Erythroblast (primary cell): ENCODE data around the gene ERP27.

ENCODE experiments used
- DNase-seq, 2 experiments: peaks; one replicate each; lab custom pipeline; 2025; lab: John Stamatoyannopoulos, UW
- GATA1 ChIP-seq: IDR thresholded peaks from 2 replicates; pipeline ENCODE4 v1.6.1; 2011; ENCODE audit warnings: low read depth, mild to moderate bottlenecking, control low read depth, low read length, moderate library complexity
- POLR2A ChIP-seq: IDR thresholded peaks from 2 replicates; pipeline ENCODE4 v1.6.1; 2011; ENCODE audit warnings: mild to moderate bottlenecking, low read length

The ERP27 gene

GRCh38 chr12:14871886-14872285 lies 66.5 kb downstream of the ERP27 start:
- TF ChIP-seq GATA1: no peak
- TF ChIP-seq POLR2A: no peak
- no peak for DNase-seq

DNA sequence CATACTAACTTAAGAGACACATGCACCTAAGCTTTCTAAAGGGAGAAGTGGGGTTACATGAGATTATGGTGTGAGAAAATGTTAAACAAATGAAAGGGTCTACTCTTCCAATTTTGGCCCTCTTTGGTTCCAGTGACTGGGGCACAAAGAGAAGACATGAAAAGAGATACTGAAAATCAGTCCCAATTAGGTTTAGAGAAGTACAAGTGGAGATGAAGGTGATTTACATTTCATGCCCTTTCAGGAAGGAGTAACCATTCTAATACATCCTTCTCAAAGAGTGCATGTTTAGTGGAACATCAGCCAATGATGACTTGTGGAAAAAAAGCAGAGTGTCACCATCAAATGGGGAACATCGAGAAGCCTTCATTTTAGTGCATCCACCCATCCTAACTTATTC lies 67.1 kb downstream of the ERP27 start:
- TF ChIP-seq POLR2A (no peak), GATA1 (no peak)
- DNase-seq: no peak

DNA sequence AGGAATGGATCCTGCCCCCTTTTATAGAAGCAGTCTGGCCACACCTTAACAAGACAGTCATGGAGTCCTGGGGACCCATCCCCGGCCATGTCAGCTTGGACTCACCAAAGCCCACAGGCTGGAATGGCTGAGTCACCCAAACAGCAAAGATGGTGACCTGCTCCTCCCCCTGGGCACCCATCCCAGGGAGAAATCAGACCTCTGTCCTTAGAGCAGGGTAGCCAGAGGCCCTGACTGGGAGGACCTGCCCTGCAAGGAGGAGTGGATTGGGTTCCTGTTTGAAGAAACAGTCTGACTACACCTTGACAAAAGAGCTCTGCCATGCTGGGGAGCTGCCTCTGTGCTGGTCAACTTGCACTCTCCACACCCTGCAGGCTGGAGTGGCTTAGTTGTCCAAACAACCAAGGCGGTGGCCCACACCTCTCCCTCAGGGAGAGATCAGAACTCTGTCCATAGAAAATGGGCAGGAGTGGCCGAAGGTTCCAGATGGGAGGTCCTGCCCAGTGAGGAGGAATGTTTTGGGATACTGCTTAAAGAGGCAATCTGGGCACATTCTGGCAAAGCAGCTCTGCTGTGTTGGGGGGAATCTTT lies 69.3 kb downstream of the ERP27 start:
- peak; percentile 12 to 33 for DNase-seq
- no peak for TF ChIP-seq GATA1
- TF ChIP-seq POLR2A: no peak
